ENCODE measurements around the gene EIF1. TPM values are rescaled to one million over a fixed set of nuclear protein-coding genes. Genes with fewer than 3 reads are reported as not detected.

The EIF1 gene
- total RNA-seq, 1 donor from 2014 or later = 1,125 TPM

DNA sequence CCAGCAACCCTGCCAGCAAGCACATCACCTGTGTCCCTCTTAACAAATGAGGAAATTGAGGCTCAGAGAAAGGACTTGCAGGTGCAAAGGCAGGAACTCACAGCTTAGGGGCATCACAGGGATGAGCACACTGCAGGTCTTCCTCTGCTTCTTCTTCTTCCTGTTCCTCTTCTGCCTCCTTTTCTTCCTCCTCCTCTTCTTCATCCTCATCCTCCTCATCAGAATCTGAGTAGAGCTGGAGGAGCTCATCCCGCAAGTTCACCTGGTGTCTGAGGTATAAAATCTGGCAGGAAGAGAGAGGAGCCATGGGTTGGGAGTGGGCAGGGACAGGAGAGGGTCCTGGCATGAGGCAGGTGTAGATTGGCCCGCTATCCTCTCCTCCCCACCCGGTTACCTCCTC lies 43.2 kb downstream of the EIF1 start:
- Histone ChIP-seq H3K9me3 (replicated peaks) (no peaks in the 10 kb centered on the region), H3K27ac (replicated peaks) (no peak overlapping the region), H3K4me1 (peaks cover 20% of the 10 kb centered on the region), H3K36me3 (no peaks in the 10 kb centered on the region), H3K4me3 (no peak overlapping the region), H3K27me3 (ENCODE audit: low read depth) (peaks cover 73% of the 10 kb centered on the region)
- DNase-seq = no peak
- TF ChIP-seq, protein P1, sequence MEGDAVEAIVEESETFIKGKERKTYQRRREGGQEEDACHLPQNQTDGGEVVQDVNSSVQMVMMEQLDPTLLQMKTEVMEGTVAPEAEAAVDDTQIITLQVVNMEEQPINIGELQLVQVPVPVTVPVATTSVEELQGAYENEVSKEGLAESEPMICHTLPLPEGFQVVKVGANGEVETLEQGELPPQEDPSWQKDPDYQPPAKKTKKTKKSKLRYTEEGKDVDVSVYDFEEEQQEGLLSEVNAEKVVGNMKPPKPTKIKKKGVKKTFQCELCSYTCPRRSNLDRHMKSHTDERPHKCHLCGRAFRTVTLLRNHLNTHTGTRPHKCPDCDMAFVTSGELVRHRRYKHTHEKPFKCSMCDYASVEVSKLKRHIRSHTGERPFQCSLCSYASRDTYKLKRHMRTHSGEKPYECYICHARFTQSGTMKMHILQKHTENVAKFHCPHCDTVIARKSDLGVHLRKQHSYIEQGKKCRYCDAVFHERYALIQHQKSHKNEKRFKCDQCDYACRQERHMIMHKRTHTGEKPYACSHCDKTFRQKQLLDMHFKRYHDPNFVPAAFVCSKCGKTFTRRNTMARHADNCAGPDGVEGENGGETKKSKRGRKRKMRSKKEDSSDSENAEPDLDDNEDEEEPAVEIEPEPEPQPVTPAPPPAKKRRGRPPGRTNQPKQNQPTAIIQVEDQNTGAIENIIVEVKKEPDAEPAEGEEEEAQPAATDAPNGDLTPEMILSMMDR (IDR thresholded peaks at IDR 0.05; ENCODE audit: borderline replicate concordance) = no peak
- intact Hi-C loops (cut with micrococcal nuclease) = no loop called here

DNA sequence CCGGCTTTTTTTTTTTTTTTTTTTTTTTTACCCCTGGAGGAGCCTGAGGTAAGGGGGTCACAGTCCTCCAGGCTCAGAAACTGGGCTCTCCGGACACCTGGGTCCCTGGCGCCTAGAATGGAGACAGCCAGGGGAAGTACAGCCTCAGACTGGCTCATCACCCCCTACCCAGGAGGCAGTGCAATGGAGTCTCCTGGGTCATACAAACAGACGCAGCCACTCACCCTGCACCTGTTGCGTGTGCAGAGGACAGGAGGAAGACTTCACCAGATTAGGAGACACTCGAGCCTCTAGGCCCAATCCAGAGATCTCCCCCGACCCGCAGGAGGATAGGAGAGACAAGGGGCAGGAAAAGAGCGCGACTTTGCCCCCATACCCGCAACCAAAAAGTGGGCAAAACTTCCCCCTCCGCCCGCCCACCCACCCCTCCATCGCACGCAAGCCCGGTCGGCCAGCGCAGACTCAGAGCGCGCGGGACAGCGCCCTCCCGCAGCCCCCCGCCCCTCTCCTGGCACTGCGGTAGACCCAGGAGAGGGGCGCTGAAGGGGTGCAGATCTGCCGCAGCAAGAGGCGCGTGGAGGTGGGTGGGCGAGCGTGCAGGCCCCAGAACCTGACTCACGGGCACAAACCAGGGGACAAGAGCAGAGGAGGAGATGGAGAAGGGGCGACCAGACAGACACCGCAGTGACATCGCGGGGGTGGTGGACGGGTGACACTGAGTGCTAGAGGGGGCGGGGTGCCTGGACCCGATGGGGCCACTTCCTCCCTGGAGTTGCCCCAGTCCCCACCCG lies 44.9 kb downstream of the EIF1 start:
- peaks cover 27% of the 10 kb centered on the region for H3K4me1 ChIP-seq
- intact Hi-C loops (cut with micrococcal nuclease) = no loop called here
- no peak for DNase-seq

DNA sequence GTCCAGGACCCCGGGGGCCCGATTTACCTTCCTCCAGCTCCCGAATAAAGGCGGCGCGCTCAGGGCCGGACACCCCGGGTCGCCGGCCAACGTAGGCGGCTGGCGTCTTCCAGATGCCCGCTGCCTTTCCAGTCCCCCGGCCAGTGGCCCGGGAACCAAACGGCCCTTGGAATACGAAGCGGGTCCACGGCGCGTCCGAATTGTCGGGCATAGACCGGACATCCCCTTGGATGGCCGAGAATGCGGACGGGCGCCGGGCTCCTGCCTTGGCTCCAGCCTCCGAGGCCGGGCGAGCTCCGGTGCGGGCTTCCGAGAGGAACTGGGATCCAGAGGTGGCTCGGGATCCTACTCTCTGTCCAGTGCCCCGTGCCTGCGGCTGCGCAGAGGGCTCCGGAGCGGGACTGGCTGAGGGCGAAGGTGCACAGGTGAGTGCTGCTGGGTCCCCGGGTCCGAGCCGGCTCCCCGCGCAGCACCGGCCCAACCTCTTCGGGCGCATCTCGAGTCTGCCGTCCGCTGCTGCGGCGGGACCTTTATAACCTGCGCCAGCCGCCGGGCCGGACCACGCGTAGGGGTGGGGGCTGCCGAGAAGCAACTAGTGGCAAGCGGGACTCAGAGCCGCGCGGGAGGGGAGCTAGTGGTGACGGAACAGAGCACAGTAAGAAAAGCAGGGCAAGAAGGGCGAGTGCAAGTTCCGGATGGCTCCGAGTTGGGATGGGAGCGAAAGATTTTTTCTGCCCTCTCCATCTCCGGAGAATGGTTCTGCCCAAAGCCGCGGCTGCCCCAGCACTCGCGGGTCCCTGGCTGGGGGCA lies 45.7 kb downstream of the EIF1 start, which contains the start of gene HAP1:
Gene HAP1, minus strand, starts transcription at position 505 of the 810 bp plus-strand sequence. Its CDS starts 9 bp downstream, at position 496.
- TF ChIP-seq, protein P1 (IDR thresholded peaks at IDR 0.05; ENCODE audit: borderline replicate concordance) = no peak
- Histone ChIP-seq H3K4me3 (peak within 1 kb of the TSS; percentile 67), H3K27ac (replicated peaks) (no peak within 1 kb of the TSS), H3K27me3 (ENCODE audit: low read depth) (peaks cover 76% of the 10 kb centered on the region), H3K4me1 (peaks cover 27% of the 10 kb centered on the region), H3K36me3 (no peaks in the 10 kb centered on the region), H3K9me3 (replicated peaks) (no peaks in the 10 kb centered on the region)
- no peak for DNase-seq
- intact Hi-C loops (cut with micrococcal nuclease) = no loop called here

More for the DNA sequence above, 44.9 kb downstream of the EIF1 start:
- Histone ChIP-seq H3K27ac (replicated peaks) (no peak overlapping the region), H3K27me3 (ENCODE audit: low read depth) (peaks cover 76% of the 10 kb centered on the region), H3K9me3 (replicated peaks) (no peaks in the 10 kb centered on the region), H3K36me3 (no peaks in the 10 kb centered on the region), H3K4me3 (peak overlapping the region; percentile 67)
- TF ChIP-seq, protein P1 (IDR thresholded peaks at IDR 0.05; ENCODE audit: borderline replicate concordance) = no peak

DNA sequence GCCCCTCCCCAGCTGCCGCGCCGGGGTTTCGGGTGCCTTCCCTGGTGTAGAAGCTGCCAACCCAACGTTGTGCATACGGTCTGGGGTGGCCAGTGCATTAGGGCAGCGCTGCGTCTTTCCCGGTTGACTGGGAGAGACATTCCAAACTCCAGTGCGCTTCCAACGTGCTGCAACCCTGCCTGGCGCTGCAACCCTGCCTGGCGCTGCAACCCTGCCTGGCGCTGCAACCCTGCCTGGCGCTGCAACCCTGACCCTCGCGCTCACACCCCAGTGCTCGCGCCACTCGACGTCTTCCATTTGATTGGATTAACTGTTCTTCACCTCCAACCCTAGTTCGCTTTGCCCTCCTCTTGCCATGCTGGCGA lies 46.2 kb downstream of the EIF1 start:
- TF ChIP-seq, protein P1 (IDR thresholded peaks at IDR 0.05; ENCODE audit: borderline replicate concordance) = no peak
- peaks cover 76% of the 10 kb centered on the region for H3K27me3 ChIP-seq (ENCODE audit: low read depth)
- DNase-seq = no peak
- no peaks in the 10 kb centered on the region for H3K36me3 ChIP-seq
- no peaks in the 10 kb centered on the region for H3K9me3 ChIP-seq (replicated peaks)
- H3K4me3 ChIP-seq = peak overlapping the region; percentile 67
- intact Hi-C loops (cut with micrococcal nuclease) = no loop called here
- H3K4me1 ChIP-seq = peaks cover 27% of the 10 kb centered on the region
- H3K27ac ChIP-seq (replicated peaks) = no peak overlapping the region

DNA sequence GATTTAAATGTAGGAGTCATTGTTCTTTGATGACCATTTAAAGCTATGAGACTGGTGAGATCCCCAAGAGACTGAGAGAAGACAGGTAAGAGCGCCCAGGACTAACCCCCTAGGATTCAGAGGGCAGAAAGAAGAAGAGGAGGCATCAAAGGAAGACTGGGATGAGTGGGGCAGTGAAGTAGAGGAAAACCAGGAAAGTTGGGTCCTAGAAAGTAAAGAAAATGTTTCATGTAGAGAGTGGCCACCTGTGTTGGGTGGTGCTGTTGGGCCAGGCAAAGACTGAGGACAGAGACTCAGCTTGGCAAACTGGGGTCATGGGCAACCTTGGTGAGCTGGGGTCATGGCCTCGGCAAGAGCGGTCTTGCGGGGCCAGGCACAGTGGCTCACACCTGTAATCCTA lies 47.1 kb downstream of the EIF1 start:
- DNase-seq = no peak
- Histone ChIP-seq H3K36me3 (no peaks in the 10 kb centered on the region), H3K27ac (replicated peaks) (no peak overlapping the region), H3K27me3 (ENCODE audit: low read depth) (peaks cover 68% of the 10 kb centered on the region), H3K4me3 (no peak overlapping the region), H3K9me3 (replicated peaks) (no peaks in the 10 kb centered on the region), H3K4me1 (peaks cover 27% of the 10 kb centered on the region)
- TF ChIP-seq, protein P1 (IDR thresholded peaks at IDR 0.05; ENCODE audit: borderline replicate concordance) = no peak
- intact Hi-C loops (cut with micrococcal nuclease) = no loop called here
